GM12874 (cell line): ENCODE results near the gene LYSMD2.

Experiments
- TF ChIP-seq, protein P1 (sequence below): IDR thresholded peaks from 2 replicates; pipeline ENCODE4 v1.5.1; 2011; ENCODE audit warnings: low read depth, mild to moderate bottlenecking, control low read depth, low read length, moderate library complexity; ENCODE audit not compliant: insufficient read depth

Gene LYSMD2

DNA sequence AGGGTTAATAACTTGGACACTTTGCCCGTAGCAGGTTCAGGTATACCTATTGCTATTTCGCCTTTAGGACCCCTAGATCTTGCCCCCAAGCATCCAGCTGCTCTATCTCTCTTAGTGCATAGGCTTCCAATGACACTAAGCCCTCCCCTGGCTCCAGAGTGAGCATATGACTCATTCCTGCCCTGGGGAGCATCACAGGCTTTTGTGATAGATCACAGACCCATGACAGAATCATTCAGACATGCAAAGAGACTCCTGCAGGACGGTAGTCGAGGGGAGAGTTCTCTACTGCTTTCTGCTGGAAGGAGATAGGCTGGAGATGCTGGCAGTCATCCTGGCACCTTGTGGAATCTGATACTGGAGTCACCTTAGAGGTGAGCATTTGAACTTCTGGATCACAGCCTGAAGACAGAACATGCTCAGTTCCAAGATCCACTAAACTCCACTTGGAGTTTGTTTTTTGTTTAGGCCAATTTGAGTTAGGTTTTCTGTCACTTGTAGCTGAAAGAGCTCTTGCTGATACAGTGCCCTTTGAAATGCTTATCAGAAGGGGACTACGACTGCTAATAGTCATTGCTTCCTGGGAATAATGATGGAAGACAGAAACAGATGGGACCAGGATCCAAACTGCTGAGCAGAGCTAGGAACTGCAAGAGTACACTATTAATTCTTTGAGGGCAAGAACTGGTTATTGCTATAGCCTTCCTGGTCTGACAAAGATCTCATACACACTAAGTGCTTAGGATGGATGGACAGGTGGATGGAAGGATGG lies 11.0 kb downstream of the LYSMD2 start:
- TF ChIP-seq, protein P1, sequence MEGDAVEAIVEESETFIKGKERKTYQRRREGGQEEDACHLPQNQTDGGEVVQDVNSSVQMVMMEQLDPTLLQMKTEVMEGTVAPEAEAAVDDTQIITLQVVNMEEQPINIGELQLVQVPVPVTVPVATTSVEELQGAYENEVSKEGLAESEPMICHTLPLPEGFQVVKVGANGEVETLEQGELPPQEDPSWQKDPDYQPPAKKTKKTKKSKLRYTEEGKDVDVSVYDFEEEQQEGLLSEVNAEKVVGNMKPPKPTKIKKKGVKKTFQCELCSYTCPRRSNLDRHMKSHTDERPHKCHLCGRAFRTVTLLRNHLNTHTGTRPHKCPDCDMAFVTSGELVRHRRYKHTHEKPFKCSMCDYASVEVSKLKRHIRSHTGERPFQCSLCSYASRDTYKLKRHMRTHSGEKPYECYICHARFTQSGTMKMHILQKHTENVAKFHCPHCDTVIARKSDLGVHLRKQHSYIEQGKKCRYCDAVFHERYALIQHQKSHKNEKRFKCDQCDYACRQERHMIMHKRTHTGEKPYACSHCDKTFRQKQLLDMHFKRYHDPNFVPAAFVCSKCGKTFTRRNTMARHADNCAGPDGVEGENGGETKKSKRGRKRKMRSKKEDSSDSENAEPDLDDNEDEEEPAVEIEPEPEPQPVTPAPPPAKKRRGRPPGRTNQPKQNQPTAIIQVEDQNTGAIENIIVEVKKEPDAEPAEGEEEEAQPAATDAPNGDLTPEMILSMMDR: no peak

DNA sequence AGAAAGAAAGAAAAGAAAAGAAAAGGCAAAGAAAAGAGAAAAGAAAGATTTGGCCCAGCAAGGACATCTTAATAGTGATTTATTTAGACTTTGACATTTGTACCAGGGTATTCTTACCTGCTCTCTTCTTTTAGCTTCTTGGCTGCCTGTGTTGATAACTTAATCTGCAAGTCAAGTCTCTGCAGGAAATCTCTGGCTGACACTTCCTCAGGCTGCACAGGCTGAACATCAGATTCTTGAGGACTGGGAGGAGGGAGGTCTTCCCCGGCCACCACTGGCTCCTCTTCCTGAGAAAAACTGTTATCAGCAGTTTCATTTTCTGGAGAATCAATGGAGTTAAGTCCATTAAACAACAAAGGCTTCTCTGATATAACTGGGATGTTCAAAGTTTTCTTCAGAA lies 12.8 kb downstream of the LYSMD2 start:
- TF ChIP-seq, protein P1: no peak

DNA sequence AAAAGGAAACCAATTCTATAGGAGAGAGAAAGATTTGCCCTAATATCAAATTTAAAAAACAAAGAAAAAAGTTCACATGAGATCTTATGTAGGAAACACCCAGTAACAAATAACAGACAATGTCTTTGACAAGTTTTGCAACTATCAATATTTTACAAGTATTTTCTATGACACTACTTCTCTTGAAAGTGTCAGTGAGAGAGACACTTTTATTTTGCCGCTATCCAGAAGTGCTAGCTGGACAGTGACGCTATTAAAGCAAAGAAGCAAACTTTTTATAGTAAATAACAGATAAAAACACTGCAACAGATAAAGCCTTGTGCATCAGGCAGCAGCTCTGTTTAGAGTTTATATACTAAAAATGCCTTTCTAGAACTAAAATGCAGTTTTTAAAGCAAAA lies 13.3 kb downstream of the LYSMD2 start:
- TF ChIP-seq, protein P1: no peak

DNA sequence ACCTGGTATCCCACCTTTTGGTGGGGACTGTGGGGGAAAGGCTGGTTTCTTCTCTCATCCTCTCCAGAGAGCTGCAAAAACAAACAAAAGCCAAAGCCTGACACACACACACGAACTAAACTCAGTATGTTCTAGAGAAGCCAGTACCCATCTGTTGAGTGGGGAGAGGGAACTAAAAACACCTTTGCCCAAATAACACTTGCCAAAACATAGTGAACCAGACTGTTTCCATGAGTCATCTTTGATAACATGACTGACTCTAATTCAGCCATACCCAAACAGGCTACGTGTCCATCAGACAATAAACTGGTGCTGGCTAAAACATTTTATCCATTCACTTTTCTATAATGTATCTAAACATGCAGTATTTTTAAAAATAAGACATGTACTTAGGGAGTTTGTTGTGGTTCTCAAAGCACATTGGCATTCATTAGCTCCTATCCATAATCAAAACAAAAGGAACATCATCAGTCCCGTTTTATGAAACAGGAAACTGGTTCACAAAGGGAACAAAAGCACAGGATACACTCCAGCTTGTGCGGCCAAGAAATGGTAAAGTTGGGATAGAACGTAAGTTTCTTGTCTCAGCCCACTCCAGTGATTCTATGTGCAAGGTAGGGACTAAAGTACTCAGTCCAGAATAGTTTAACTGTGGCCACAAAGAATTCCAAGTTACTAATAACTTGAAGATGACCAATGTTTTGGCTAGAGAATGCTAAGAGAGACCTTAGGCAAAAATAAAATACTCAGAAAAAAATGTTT lies 16.1 kb downstream of the LYSMD2 start:
- TF ChIP-seq, protein P1: no peak

DNA sequence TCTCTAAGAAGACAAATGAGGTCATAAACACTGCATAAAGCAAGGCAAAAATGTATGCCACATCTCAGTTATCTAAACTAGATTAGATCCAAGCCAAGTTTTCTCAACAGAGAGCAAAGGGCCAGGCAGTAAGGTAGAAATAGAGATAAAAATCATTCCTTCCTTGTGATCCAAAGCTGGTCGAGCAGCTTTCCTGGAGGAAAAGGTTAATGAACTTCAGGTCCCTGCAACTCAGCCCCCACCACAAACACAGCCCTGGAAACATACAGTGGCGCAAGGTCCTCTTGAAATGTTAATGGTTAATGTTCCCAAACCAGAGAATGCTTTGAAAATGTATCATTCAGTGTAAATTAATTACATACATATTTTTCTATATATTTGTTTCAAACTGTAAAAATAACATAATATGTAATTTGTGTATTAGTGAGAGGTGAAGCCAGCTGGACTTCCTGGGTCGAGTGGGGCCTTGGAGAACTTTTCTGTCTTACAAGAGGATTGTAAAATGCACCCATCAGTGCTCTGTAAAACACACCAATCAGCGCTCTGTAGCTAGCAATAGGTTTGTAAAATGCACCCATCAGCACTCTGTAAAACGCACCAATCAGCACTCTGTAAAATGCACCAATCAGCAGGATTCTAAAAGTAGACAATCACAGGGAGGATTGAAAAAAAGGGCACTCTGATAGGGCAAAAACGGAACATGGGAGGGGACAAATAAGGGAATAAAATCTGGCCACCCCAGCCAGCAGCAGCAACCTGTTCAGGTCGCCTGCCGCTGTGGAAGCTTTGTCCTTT lies 17.1 kb downstream of the LYSMD2 start:
- TF ChIP-seq, protein P1: no peak

DNA sequence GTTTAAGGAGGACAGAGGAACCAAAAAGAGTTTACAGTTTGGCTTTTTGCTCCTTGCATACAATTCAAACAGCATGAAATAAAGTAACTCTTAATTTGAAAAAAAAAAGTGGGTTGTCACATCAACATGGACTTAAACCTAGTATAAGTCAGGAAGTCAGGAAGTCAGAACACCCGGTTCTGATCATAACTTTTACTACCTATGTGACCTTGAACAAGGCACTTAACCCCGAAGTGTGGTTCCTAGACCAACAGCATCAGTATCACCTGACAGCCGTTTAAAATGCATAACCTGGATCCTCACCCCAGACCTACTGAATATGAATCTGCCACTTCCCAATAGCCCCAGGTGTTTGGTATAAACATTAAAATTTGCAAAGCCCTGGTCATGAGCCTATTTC lies 18.7 kb downstream of the LYSMD2 start:
- TF ChIP-seq, protein P1: no peak

DNA sequence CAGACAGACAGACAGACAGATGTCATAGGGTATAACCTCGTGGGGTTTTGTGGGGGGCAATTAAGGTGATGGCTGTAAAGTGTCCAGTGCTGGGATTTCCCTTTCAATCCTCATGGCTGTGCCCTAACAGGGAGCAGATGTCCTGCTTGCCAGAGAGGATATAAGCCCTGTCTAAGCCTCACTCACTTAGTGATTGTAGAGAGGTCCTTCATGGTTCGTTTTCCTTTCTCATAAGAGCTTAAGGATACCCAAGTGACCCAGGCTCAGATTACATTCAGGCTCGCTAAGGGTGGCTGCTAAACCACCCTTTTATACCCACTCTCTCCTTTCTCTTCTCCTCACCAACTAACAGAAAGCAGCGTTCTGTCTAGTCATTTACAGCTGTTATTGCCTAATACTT lies 19.2 kb downstream of the LYSMD2 start:
- TF ChIP-seq, protein P1: no peak
